ENCODE data around the gene AFAP1.

GRCh38 chr4:7711307-7711963, 228.2 kb downstream of the AFAP1 start:
- TF ChIP-seq CTCF (IDR thresholded peaks at IDR 0.05) (no peak), POLR2A (IDR thresholded peaks at IDR 0.05) (no peak)

Data from uterus (tissue), 2 donors.